Activated B cell treated with CpG ODN at 0.5 μM for 24 hours (primary cell): ENCODE results near the gene IFNA13. TPM values are rescaled to one million over a fixed set of nuclear protein-coding genes. Genes with fewer than 3 reads are reported as not detected.
A peak's percentile ranks its signal among the peaks of the same experiment; 100 is the strongest.

Experiments used
- ATAC-seq: fragments of 200-7000 bp; cut with Tn5 transposase; one replicate; pipeline ENCODE4 v1.10.0; 2021; ENCODE audit warnings: low read depth, mild to moderate bottlenecking, moderate library complexity
- CTCF ChIA-PET: fragments of 350-600 bp; sonication (Branson Sonifier 250); formaldehyde crosslinking; loops from one replicate; lab custom pipeline; 2021; ENCODE audit warnings: antibody characterized with exemption; lab: Charles Lee
- POLR2A ChIA-PET: fragments of 350-600 bp; sonication (Branson Sonifier 250); formaldehyde crosslinking; loops from one replicate; lab custom pipeline; 2021; ENCODE audit warnings: antibody characterized with exemption; lab: Charles Lee
- DNase-seq: peaks from one replicate; pipeline ENCODE4 v3.0.0; 2022
- H3K27ac Mint-ChIP-seq: one replicate; pipeline ENCODE4 v1.8.0; 2020; ENCODE audit warnings: mixed read lengths
- H3K27me3 Mint-ChIP-seq: one replicate; pipeline ENCODE4 v1.8.0; 2021; ENCODE audit warnings: mixed read lengths
- H3K36me3 Mint-ChIP-seq: one replicate; pipeline ENCODE4 v1.8.0; 2021; ENCODE audit warnings: low read depth, mixed read lengths
- H3K4me1 Mint-ChIP-seq: one replicate; pipeline ENCODE4 v1.8.0; 2021; ENCODE audit warnings: mixed read lengths
- H3K4me3 Mint-ChIP-seq: one replicate; pipeline ENCODE4 v1.8.0; 2020; ENCODE audit warnings: mild to moderate bottlenecking, mixed read lengths
- H3K9me3 Mint-ChIP-seq: one replicate; pipeline ENCODE4 v1.8.0; 2020; ENCODE audit warnings: mixed read lengths
- CTCF ChIP-seq: fragments of 200-600 bp; IDR thresholded peaks from one replicate; pipeline ENCODE4 v1.8.0; 2022; ENCODE audit warnings: antibody characterized with exemption, mild to moderate bottlenecking
- intact Hi-C: fragments of 100-400 bp; cut with micrococcal nuclease; formaldehyde crosslinking; loops from one replicate; pipeline ENCODE4 v1.15.1; 2024
- total RNA-seq: library from RNA; stranded (reverse); gene quantifications from 2 replicates; pipeline ENCODE4 v1.2.3, GENCODE V29; 2022

Gene IFNA13
- total RNA-seq, 1 donor from 2014 or later = not detected

- ChIA-PET CTCF (interaction anchor here (1.4 to 2.2 kb wide), 2 partner anchors 70 to 73 kb away, joined by 6 to 18 read pairs; no protein-coding TSS in a partner anchor), POLR2A (no interaction called here)
- intact Hi-C loops = loop anchor here (5.0 kb wide), 2 partner anchors 147 to 202 kb away; no protein-coding TSS in a partner anchor
- peaks cover 56% of the 10 kb centered on the region for H3K27me3 Mint-ChIP-seq
- no peak for DNase-seq
- H3K27ac Mint-ChIP-seq = no peak overlapping the region
- no peak overlapping the region for H3K4me3 Mint-ChIP-seq
- no peak for TF ChIP-seq CTCF
- ATAC-seq = no peak
- peaks cover 16% of the 10 kb centered on the region for H3K4me1 Mint-ChIP-seq
- H3K9me3 Mint-ChIP-seq = no peaks in the 10 kb centered on the region
- H3K36me3 Mint-ChIP-seq = no peaks in the 10 kb centered on the region
Observed at GRCh38 chr9:21398955-21399489, 31.2 kb upstream of the IFNA13 start.

GRCh38 chr9:21395778-21396717 is 28.2 kb upstream of the IFNA13 start:
- DNase-seq (peak; percentile 47), ATAC-seq (peak; percentile 65)
- ChIA-PET CTCF (interaction anchor here (0.8 to 4.2 kb wide), 34 partner anchors 9 to 213 kb away, joined by 3 to 79 read pairs (median 5); partner anchors contain the start of genes IFNA8 and KLHL9), POLR2A (interaction anchor here (0.8 to 1.0 kb wide), 2 partner anchors 14 to 70 kb away, joined by 3 read pairs; no protein-coding TSS in a partner anchor)
- no peak for TF ChIP-seq CTCF
- no peak overlapping the region for H3K27ac Mint-ChIP-seq
- H3K9me3 Mint-ChIP-seq = no peaks in the 10 kb centered on the region
- intact Hi-C loops = loop anchor here (1.0 to 5.0 kb wide), 7 partner anchors 11 to 199 kb away; partner anchors contain the start of genes IFNA2 and KLHL9
- peaks cover 57% of the 10 kb centered on the region for H3K27me3 Mint-ChIP-seq
- H3K4me3 Mint-ChIP-seq = peak overlapping the region; percentile 66
- H3K4me1 Mint-ChIP-seq = peaks cover 12% of the 10 kb centered on the region
- H3K36me3 Mint-ChIP-seq = no peaks in the 10 kb centered on the region

- CTCF ChIA-PET = interaction anchor here (0.9 to 1.8 kb wide), 5 partner anchors 42 to 67 kb away, joined by 3 to 5 read pairs (median 4); no protein-coding TSS in a partner anchor
- no peak overlapping the region for H3K27ac Mint-ChIP-seq
- DNase-seq = no peak
- H3K36me3 Mint-ChIP-seq = no peaks in the 10 kb centered on the region
- peaks cover 56% of the 10 kb centered on the region for H3K27me3 Mint-ChIP-seq
- POLR2A ChIA-PET = no interaction called here
- H3K4me1 Mint-ChIP-seq = peaks cover 9% of the 10 kb centered on the region
- peak; percentile 83 for ATAC-seq
- no peak for TF ChIP-seq CTCF
- no peak overlapping the region for H3K4me3 Mint-ChIP-seq
- intact Hi-C loops = no loop called here
- H3K9me3 Mint-ChIP-seq = no peaks in the 10 kb centered on the region
Observed at GRCh38 chr9:21392270-21392669, 24.4 kb upstream of the IFNA13 start.

- DNase-seq = no peak
- intact Hi-C loops = loop anchor here (1.0 to 10.0 kb wide), 2 partner anchors 10 to 820 kb away; no protein-coding TSS in a partner anchor
- ATAC-seq = no peak
- no peak for TF ChIP-seq CTCF
- POLR2A ChIA-PET = no interaction called here
- Mint-ChIP-seq H3K4me3 (peak within 1 kb of the TSS; percentile 12), H3K27me3 (peaks cover 30% of the 10 kb centered on the region), H3K36me3 (no peaks in the 10 kb centered on the region), H3K4me1 (peaks cover 25% of the 10 kb centered on the region), H3K27ac (no peak within 1 kb of the TSS), H3K9me3 (no peaks in the 10 kb centered on the region)
- CTCF ChIA-PET = interaction anchor here (0.9 kb wide), 1 partner anchor 11 kb away, joined by 8 read pairs; no protein-coding TSS in a partner anchor
Observed at GRCh38 chr9:21385131-21385670, 17.3 kb upstream of the IFNA13 start, which contains the start of gene IFNA2. IFNA2 (minus strand) TSS chr9:21385398; CDS start chr9:21385329, 69 bp downstream.
